ENCODE results near the gene MARCHF10.

DNA sequence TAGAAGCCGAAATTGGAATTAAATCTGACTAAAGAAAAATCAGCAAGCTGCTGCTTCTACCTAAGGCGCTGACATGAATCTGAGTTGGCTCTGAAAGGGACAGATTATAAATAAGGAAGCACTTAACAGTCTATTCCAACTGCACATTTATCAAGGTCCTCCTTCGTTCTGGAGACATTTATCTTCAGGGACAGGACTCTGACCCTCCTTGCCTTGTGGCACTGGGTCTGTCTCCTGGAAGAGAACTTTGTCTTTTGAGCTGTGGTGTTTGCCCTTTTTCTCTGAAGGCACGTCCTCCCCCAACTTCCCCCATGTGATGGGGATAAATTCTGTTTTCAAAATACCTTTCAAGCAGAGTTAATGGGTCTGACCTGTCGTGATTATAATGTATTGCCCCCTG lies 47.0 kb upstream of the MARCHF10 start:
- no peak for TF ChIP-seq FOS (IDR thresholded peaks at IDR 0.05; ENCODE audit: low read depth, low read length)
- no peak for TF ChIP-seq RCOR1 (IDR thresholded peaks at IDR 0.05; ENCODE audit: insufficient replicate concordance, low read length)
- TF ChIP-seq, protein P1, sequence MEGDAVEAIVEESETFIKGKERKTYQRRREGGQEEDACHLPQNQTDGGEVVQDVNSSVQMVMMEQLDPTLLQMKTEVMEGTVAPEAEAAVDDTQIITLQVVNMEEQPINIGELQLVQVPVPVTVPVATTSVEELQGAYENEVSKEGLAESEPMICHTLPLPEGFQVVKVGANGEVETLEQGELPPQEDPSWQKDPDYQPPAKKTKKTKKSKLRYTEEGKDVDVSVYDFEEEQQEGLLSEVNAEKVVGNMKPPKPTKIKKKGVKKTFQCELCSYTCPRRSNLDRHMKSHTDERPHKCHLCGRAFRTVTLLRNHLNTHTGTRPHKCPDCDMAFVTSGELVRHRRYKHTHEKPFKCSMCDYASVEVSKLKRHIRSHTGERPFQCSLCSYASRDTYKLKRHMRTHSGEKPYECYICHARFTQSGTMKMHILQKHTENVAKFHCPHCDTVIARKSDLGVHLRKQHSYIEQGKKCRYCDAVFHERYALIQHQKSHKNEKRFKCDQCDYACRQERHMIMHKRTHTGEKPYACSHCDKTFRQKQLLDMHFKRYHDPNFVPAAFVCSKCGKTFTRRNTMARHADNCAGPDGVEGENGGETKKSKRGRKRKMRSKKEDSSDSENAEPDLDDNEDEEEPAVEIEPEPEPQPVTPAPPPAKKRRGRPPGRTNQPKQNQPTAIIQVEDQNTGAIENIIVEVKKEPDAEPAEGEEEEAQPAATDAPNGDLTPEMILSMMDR (conservative IDR thresholded peaks at IDR 0.05; ENCODE audit: low read depth, low read length), result no peak
- no peak for TF ChIP-seq SMC3 (IDR thresholded peaks at IDR 0.05; ENCODE audit: low read depth, low read length)
- no peak for TF ChIP-seq BHLHE40 (IDR thresholded peaks at IDR 0.05; ENCODE audit: low read depth, low read length)
- TF ChIP-seq, protein P2, sequence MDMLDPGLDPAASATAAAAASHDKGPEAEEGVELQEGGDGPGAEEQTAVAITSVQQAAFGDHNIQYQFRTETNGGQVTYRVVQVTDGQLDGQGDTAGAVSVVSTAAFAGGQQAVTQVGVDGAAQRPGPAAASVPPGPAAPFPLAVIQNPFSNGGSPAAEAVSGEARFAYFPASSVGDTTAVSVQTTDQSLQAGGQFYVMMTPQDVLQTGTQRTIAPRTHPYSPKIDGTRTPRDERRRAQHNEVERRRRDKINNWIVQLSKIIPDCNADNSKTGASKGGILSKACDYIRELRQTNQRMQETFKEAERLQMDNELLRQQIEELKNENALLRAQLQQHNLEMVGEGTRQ (IDR thresholded peaks at IDR 0.05; ENCODE audit: low read depth, low read length), result no peak
- no peak for TF ChIP-seq RFX5 (IDR thresholded peaks at IDR 0.05; ENCODE audit: low read depth, low read length)
- TF ChIP-seq CHD1 (IDR thresholded peaks at IDR 0.05; ENCODE audit: low read depth, low read length), result no peak
- TF ChIP-seq POLR2A (IDR thresholded peaks at IDR 0.05; ENCODE audit: low read depth, low read length), result no peak
- no peak for TF ChIP-seq MAFK (IDR thresholded peaks at IDR 0.05; ENCODE audit: low read depth, low read length)
- TF ChIP-seq RAD21 (IDR thresholded peaks at IDR 0.05; ENCODE audit: low read length), result no peak
- TF ChIP-seq MXI1 (IDR thresholded peaks at IDR 0.05; ENCODE audit: borderline replicate concordance, low read depth, low read length), result no peak

All from IMR-90 (cell line).